ENCODE results near the gene GRM7.

GRM7 gene

DNA sequence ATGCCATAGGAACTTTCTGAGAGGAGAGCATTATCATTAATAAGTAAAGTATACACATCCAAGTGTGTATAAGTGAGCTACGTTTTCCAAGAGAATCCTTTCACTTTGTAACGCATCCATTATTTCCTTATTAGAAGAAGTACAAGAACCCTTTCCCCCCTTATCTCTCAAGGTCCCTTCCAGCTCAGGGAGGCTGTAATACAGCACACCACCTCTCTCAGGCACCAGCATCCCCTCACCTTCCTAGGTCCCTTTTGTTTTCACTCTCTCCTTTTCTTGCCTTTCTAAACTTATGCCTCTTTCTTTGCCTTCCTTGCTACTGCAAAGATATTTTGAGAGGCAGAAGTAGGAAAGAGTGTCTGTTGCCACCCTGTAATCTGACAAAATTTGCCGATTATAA is 446.0 kb downstream of the GRM7 start:
- POLR2A ChIA-PET (ENCODE audit: low non-redundant PET), result no interaction called here
- TF ChIP-seq CTCF (conservative IDR thresholded peaks at IDR 0.05; ENCODE audit: low read depth), result no peak
- no peak for DNase-seq (ENCODE audit: low spot score)
- CTCF ChIA-PET, result no interaction called here
- no peak overlapping the region for H3K27ac ChIP-seq

DNA sequence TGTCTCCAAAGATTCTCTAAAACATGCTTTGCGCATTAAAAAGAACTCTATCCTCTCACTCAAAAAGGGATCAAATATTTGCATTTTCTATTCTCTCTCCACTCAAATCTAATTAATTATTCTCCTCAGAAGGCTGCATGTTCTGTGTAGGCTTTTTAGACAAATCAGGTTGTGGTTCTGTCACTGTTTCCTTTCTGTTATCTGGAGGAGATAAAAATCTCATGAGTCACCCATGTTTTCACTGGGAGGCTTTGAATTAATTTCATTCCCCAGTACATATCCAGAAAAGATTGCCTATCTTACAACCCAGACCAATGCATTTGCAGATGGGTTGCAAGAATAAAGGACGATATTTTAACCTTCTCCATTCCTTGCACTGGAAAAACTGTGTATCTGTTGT is 446.5 kb downstream of the GRM7 start:
- ChIA-PET POLR2A (ENCODE audit: low non-redundant PET) (no interaction called here), CTCF (no interaction called here)
- DNase-seq (ENCODE audit: low spot score), result no peak
- H3K27ac ChIP-seq, result no peak overlapping the region
- no peak for TF ChIP-seq CTCF (conservative IDR thresholded peaks at IDR 0.05; ENCODE audit: low read depth)

- peak overlapping the region; percentile 30; the same call in 1 of the 2 replicates for H3K27ac ChIP-seq
- POLR2A ChIA-PET (ENCODE audit: low non-redundant PET), result no interaction called here
Measured at GRCh38 chr3:7309641-7310102, 448.8 kb downstream of the GRM7 start.

DNA sequence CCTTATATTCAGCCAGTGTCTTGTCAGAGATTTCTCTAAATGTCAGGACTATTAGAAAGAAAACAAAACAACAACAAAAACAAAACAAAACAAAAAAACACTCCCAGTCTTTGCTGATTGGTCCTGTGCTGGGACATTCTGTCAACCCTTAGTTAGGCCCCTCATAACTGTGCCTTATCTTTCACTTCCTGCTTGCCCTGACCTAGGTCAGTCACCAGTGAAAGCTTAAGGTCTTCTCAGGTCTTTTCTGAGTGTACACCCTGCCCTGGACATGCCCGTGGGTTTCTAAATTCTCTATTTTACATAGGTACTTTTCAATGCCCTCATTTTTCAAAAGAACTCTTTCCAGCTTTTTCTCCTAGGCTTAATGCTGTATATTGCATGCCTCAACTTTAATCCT is 454.1 kb downstream of the GRM7 start:
- H3K27ac ChIP-seq, result no peak overlapping the region
- POLR2A ChIA-PET (ENCODE audit: low non-redundant PET), result no interaction called here
- TF ChIP-seq CTCF (conservative IDR thresholded peaks at IDR 0.05; ENCODE audit: low read depth), result no peak
- no peak for DNase-seq (ENCODE audit: low spot score)
- CTCF ChIA-PET, result no interaction called here

More at GRCh38 chr3:7309641-7310102, 448.8 kb downstream of the GRM7 start:
- CTCF ChIA-PET, result interaction anchor here (0.6 kb wide), 1 partner anchor 48 kb away, joined by 3 read pairs; no protein-coding TSS in a partner anchor
- no peak for TF ChIP-seq CTCF (conservative IDR thresholded peaks at IDR 0.05; ENCODE audit: low read depth)
- DNase-seq (ENCODE audit: low spot score), result no peak

- ChIA-PET POLR2A (ENCODE audit: low non-redundant PET) (no interaction called here), CTCF (no interaction called here)
- no peak overlapping the region for H3K27ac ChIP-seq
- TF ChIP-seq CTCF (conservative IDR thresholded peaks at IDR 0.05; ENCODE audit: low read depth), result no peak
- DNase-seq (ENCODE audit: low spot score), result no peak
Measured at GRCh38 chr3:7322957-7323669, 462.2 kb downstream of the GRM7 start.

DNA sequence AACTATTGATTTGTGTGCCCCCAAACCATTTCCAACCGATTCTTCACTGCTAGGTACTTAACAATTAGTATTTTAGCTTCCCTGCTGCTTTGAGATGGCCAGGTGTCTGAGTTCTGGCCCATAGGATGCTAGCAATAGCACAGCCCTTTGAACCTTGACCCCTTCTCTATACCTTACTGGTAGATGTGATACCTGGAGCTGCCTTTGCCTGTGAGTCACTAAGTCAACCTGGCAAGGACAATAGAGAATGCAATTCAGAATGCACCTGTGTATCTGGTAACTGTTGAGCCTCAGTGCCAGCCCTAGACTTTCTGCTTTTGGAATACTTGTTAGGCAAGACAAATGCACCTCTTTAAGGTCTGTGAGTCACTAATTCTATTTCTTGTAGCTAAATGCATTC is 467.4 kb downstream of the GRM7 start:
- CTCF ChIA-PET, result no interaction called here

More for the DNA sequence above, 467.4 kb downstream of the GRM7 start:
- no peak for DNase-seq (ENCODE audit: low spot score)
- POLR2A ChIA-PET (ENCODE audit: low non-redundant PET), result no interaction called here
- H3K27ac ChIP-seq, result no peak overlapping the region
- TF ChIP-seq CTCF (conservative IDR thresholded peaks at IDR 0.05; ENCODE audit: low read depth), result no peak

Measured in RWPE1 (cell line).